Measurements from ENCODE around the gene GGT1. TPM values are rescaled to one million over a fixed set of nuclear protein-coding genes. Genes with fewer than 3 reads are reported as not detected.
A peak's percentile ranks its signal among the peaks of the same experiment; 100 is the strongest.
"Not testable (repeated sequence)": the region's sequence is repeated elsewhere in the genome, so short reads cannot be mapped to it uniquely, and the experiment has no call there.

The GGT1 gene
- total RNA-seq, 1 donor from 2014 or later: 1.8 TPM

GRCh38 chr22:24645408-24646399 is 42.7 kb downstream of the GGT1 start:
- H3K27me3 Mint-ChIP-seq (ENCODE audit: low read depth); H3K27ac Mint-ChIP-seq (ENCODE audit: unreplicated experiment); DNase-seq (ENCODE audit: low spot score); H3K36me3 Mint-ChIP-seq (ENCODE audit: low read depth); H3K4me3 Mint-ChIP-seq (ENCODE audit: unreplicated experiment); H3K4me1 Mint-ChIP-seq (ENCODE audit: low read depth); H3K9me3 Mint-ChIP-seq (ENCODE audit: low read depth): not testable (repeated sequence)

GRCh38 chr22:24646756-24647155 is 43.8 kb downstream of the GGT1 start:
- H3K27ac Mint-ChIP-seq (ENCODE audit: unreplicated experiment); H3K4me1 Mint-ChIP-seq (ENCODE audit: low read depth); DNase-seq (ENCODE audit: low spot score); H3K9me3 Mint-ChIP-seq (ENCODE audit: low read depth); H3K4me3 Mint-ChIP-seq (ENCODE audit: unreplicated experiment); H3K36me3 Mint-ChIP-seq (ENCODE audit: low read depth); H3K27me3 Mint-ChIP-seq (ENCODE audit: low read depth): not testable (repeated sequence)

- H3K27me3 Mint-ChIP-seq (ENCODE audit: low read depth); H3K36me3 Mint-ChIP-seq (ENCODE audit: low read depth); DNase-seq (ENCODE audit: low spot score); H3K9me3 Mint-ChIP-seq (ENCODE audit: low read depth); H3K4me3 Mint-ChIP-seq (ENCODE audit: unreplicated experiment); H3K4me1 Mint-ChIP-seq (ENCODE audit: low read depth); H3K27ac Mint-ChIP-seq (ENCODE audit: unreplicated experiment): not testable (repeated sequence)
Observed at GRCh38 chr22:24649371-24649770, 46.4 kb downstream of the GGT1 start.

GRCh38 chr22:24650884-24651283 is 47.9 kb downstream of the GGT1 start:
- TF ChIP-seq CTCF (IDR thresholded peaks at IDR 0.05): peak; percentile 69

GRCh38 chr22:24665395-24665794 is 62.4 kb downstream of the GGT1 start:
- not testable (repeated sequence) for H3K36me3 Mint-ChIP-seq (ENCODE audit: low read depth); H3K27ac Mint-ChIP-seq (ENCODE audit: unreplicated experiment); DNase-seq (ENCODE audit: low spot score); H3K4me3 Mint-ChIP-seq (ENCODE audit: unreplicated experiment); H3K4me1 Mint-ChIP-seq (ENCODE audit: low read depth); H3K9me3 Mint-ChIP-seq (ENCODE audit: low read depth)
- peaks cover 16% of the 10 kb centered on the region for H3K27me3 Mint-ChIP-seq (ENCODE audit: low read depth)

More at GRCh38 chr22:24650884-24651283, 47.9 kb downstream of the GGT1 start:
- not testable (repeated sequence) for H3K27me3 Mint-ChIP-seq (ENCODE audit: low read depth); H3K4me3 Mint-ChIP-seq (ENCODE audit: unreplicated experiment); DNase-seq (ENCODE audit: low spot score); H3K9me3 Mint-ChIP-seq (ENCODE audit: low read depth); H3K27ac Mint-ChIP-seq (ENCODE audit: unreplicated experiment); H3K4me1 Mint-ChIP-seq (ENCODE audit: low read depth); H3K36me3 Mint-ChIP-seq (ENCODE audit: low read depth)

GRCh38 chr22:24667904-24668303 is 64.9 kb downstream of the GGT1 start:
- H3K4me3 Mint-ChIP-seq (ENCODE audit: unreplicated experiment); DNase-seq (ENCODE audit: low spot score); H3K27ac Mint-ChIP-seq (ENCODE audit: unreplicated experiment); H3K36me3 Mint-ChIP-seq (ENCODE audit: low read depth); H3K4me1 Mint-ChIP-seq (ENCODE audit: low read depth); H3K9me3 Mint-ChIP-seq (ENCODE audit: low read depth): not testable (repeated sequence)
- H3K27me3 Mint-ChIP-seq (ENCODE audit: low read depth): peaks cover 21% of the 10 kb centered on the region

- H3K27ac Mint-ChIP-seq (ENCODE audit: unreplicated experiment); H3K36me3 Mint-ChIP-seq (ENCODE audit: low read depth); DNase-seq (ENCODE audit: low spot score); H3K4me1 Mint-ChIP-seq (ENCODE audit: low read depth); H3K27me3 Mint-ChIP-seq (ENCODE audit: low read depth); H3K9me3 Mint-ChIP-seq (ENCODE audit: low read depth); H3K4me3 Mint-ChIP-seq (ENCODE audit: unreplicated experiment): not testable (repeated sequence)
Observed at GRCh38 chr22:24672532-24672931, 69.5 kb downstream of the GGT1 start.

Other genes starting within 250 kb of the GGT1 start
- 2.3 to 3.6 TPM (median 2.4 TPM) in 3 replicates for gene ADORA2A, start 175.6 kb upstream of the GGT1 start, total RNA-seq
- 0.15 to 0.31 TPM (median 0.18 TPM) in 3 replicates for gene UPB1, start 107.9 kb upstream of the GGT1 start, total RNA-seq
- gene GUCD1, start 48.1 kb upstream of the GGT1 start, total RNA-seq: 77.3 to 84.7 TPM (median 77.9 TPM) in 3 replicates
- gene SNRPD3, start 47.2 kb upstream of the GGT1 start, total RNA-seq: 59.3 to 84.8 TPM (median 63.9 TPM) in 3 replicates
- 5.6 to 13.0 TPM (median 8.6 TPM) in 3 replicates for gene LRRC75B, start 10.1 kb upstream of the GGT1 start, total RNA-seq
- not detected in 3 replicates for gene PIWIL3, start 171.5 kb downstream of the GGT1 start, total RNA-seq
- 0.05 TPM in 1 of 3 replicates, not detected in the others for gene SGSM1, start 203.0 kb downstream of the GGT1 start, total RNA-seq